Tibial artery (tissue), 4 donors: ENCODE data around the gene KLHL29.

ENCODE experiments used
- DNase-seq, 2 donors: peaks; one replicate each; pipeline ENCODE4 v3.0.0-alpha.2; 2019
- H3K27ac ChIP-seq, 2 donors: fragments of 200-600 bp; sonication (generic) in 1 of 2; 1 replicate in 1 of 2; 2 replicates in 1 of 2; pipeline ENCODE4 v1.5.1; 2018 to 2019; ENCODE audit warnings: mild to moderate bottlenecking in 1 of 2
- H3K27me3 ChIP-seq, 2 donors: fragments of 200-600 bp; sonication (generic) in 1 of 2; one replicate each; pipeline versions ENCODE4 v1.5.1 to v1.6.0; 2016 to 2019
- H3K36me3 ChIP-seq, 3 donors: fragments of 200-600 bp; sonication (generic) in 2 of 3; one replicate each; pipeline ENCODE4 v1.5.1; 2016 to 2019; ENCODE audit warnings: mild to moderate bottlenecking in 2 of 3
- H3K4me1 ChIP-seq, 4 donors: fragments of 200-600 bp; sonication (generic) in 2 of 4; 1 replicate in 3 of 4; 2 replicates in 1 of 4; pipeline ENCODE4 v1.5.1; 2016 to 2019
- H3K4me3 ChIP-seq, 2 donors: fragments of 200-600 bp; sonication (generic) in 1 of 2; 1 replicate in 1 of 2; 2 replicates in 1 of 2; pipeline ENCODE4 v1.5.1; 2018 to 2019; ENCODE audit warnings: mild to moderate bottlenecking in 2 of 2
- H3K9me3 ChIP-seq, 3 donors: fragments of 200-600 bp; sonication (generic) in 1 of 3; one replicate each; pipeline ENCODE4 v1.5.1; 2016 to 2019
- CTCF ChIP-seq, 2 experiments: fragments of 200-600 bp in 1 of 2; fragments of 450-650 bp in 1 of 2; IDR thresholded peaks; one replicate each; pipeline ENCODE4 v1.5.1; 2017 to 2019; ENCODE audit warnings: antibody characterized with exemption in 2 of 2, mild to moderate bottlenecking in 1 of 2, moderate library complexity in 1 of 2
- intact Hi-C: fragments of 100-400 bp; cut with DNase I; formaldehyde crosslinking; loops from one replicate; pipeline ENCODE4 v1.15.0; 2023; ENCODE audit warnings: low total_unique reads

Gene KLHL29

DNA sequence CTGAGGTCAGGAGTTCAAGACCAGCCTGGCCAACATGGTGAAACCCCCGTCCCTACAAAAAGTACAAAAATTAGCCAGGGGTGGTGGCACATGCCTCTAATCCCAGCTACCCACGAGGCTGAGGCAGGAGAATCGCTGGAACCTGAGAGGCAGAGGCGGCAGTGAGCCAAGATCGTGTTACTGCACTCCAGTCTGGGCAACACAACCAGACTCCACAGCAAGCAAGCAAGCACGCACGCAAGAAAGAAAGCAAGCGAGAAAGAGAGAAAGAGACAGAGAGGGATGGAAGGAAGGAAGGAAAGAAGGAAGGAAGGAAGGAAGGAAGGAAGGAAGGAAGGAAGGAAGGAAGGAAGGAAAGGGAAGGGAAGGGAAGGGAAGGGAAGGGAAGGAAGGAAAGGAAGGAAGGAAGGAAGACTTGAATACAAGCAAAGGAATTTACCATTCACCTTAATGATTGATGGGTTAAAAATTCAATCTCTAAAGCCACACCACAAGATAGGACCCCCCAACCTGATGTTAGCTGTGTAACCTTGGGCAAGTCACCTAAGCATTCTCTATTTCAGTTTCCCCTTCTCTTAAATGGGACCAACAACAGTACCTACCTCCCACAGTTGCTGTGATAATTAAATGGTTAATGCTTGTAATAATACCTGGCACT lies 360.2 kb downstream of the KLHL29 start:
- H3K27ac ChIP-seq = no peak overlapping the region
- H3K36me3 ChIP-seq = peaks cover 0 to 2% (median under 1%) of the 10 kb centered on the region in 3 donors
- intact Hi-C loops = no loop called here
- peaks cover 0 to 11% (median 4%) of the 10 kb centered on the region in 4 donors for H3K4me1 ChIP-seq
- TF ChIP-seq CTCF (IDR thresholded peaks at IDR 0.05) = no peak
- H3K4me3 ChIP-seq = no peak overlapping the region
- DNase-seq = no peak
- H3K27me3 ChIP-seq = no peaks in the 10 kb centered on the region
- H3K9me3 ChIP-seq = no peaks in the 10 kb centered on the region

GRCh38 chr2:23745726-23746105 lies 360.7 kb downstream of the KLHL29 start:
- no peak for TF ChIP-seq CTCF (IDR thresholded peaks at IDR 0.05)
- H3K9me3 ChIP-seq = no peaks in the 10 kb centered on the region
- intact Hi-C loops = no loop called here
- no peaks in the 10 kb centered on the region for H3K27me3 ChIP-seq
- no peak overlapping the region for H3K27ac ChIP-seq
- peaks cover 0 to 11% (median 4%) of the 10 kb centered on the region in 4 donors for H3K4me1 ChIP-seq
- H3K36me3 ChIP-seq = peaks cover 0 to 4% (median 3%) of the 10 kb centered on the region in 3 donors
- peak in 1 of 2 donors; percentile 51 for DNase-seq
- H3K4me3 ChIP-seq = no peak overlapping the region

DNA sequence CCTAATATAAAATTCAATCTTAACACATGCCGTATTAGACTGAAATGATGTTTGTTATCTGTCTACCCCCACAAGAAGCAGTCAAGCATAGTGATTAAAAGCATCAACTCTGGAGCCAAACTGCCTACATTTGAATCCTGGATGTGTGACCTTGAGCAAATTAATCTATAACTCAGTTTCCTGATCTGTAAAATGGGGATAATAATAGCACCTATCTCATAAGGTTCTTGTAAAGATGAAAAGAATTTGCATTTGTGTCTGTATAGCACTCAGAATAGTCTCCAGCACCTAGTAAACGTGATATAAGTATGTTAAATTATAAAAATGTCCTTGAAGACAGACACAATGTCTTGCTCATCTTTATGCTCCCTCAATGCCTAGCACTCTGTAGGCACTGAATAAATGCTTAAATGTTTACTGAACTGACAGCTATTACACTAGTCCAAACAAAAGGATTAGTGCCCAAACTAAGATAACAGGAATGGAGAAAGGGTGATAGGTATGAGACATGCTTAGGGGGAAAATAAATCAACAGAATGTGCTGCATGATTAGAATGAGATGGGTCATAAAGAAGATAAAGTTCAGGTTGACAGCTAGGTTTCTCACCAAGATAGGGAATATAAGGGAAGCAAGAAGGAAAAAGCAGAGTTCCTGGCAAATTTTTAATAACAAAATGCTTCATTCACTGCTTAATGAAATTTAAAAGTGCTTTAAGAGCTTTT lies 361.3 kb downstream of the KLHL29 start:
- H3K9me3 ChIP-seq = no peaks in the 10 kb centered on the region
- H3K4me1 ChIP-seq = peaks cover 0 to 11% (median 4%) of the 10 kb centered on the region in 4 donors
- H3K4me3 ChIP-seq = no peak overlapping the region
- DNase-seq = no peak
- no peak overlapping the region for H3K27ac ChIP-seq
- H3K36me3 ChIP-seq = peaks cover under 1 to 6% (median 5%) of the 10 kb centered on the region in 3 donors
- no peaks in the 10 kb centered on the region for H3K27me3 ChIP-seq
- intact Hi-C loops = no loop called here
- no peak for TF ChIP-seq CTCF (IDR thresholded peaks at IDR 0.05)

DNA sequence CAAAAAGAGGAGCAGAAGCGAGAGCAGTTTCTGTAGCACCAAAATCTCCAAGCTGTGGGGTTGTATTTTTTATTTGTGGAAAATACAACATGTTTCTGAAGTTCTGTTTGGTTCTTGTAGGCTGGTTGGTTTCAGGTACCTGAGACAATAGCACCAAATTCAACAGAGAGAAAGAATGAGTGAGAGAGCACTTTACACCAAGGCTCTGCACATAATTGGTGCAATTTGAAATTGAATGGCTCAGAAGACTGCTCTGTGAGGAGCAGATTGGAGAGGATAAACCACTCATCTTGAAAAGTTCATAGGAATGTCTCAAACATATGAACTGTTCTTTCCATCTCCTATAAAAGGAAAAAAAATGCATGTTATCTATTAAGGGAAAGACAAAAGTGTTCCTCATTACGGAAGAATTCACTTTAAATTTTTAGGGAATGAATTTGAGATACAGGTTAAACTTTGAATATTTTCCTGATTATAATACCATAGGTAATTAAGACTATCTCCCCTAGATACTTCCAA lies 366.8 kb downstream of the KLHL29 start:
- Histone ChIP-seq H3K36me3 (peaks cover 17 to 23% (median 20%) of the 10 kb centered on the region in 3 donors), H3K4me3 (no peak overlapping the region), H3K27me3 (no peaks in the 10 kb centered on the region), H3K4me1 (no peaks in the 10 kb centered on the region), H3K27ac (no peak overlapping the region), H3K9me3 (no peaks in the 10 kb centered on the region)
- TF ChIP-seq CTCF (IDR thresholded peaks at IDR 0.05) = no peak
- intact Hi-C loops = loop anchor here (10.0 kb wide), 1 partner anchor 387 kb away; no protein-coding TSS in a partner anchor
- DNase-seq = no peak

DNA sequence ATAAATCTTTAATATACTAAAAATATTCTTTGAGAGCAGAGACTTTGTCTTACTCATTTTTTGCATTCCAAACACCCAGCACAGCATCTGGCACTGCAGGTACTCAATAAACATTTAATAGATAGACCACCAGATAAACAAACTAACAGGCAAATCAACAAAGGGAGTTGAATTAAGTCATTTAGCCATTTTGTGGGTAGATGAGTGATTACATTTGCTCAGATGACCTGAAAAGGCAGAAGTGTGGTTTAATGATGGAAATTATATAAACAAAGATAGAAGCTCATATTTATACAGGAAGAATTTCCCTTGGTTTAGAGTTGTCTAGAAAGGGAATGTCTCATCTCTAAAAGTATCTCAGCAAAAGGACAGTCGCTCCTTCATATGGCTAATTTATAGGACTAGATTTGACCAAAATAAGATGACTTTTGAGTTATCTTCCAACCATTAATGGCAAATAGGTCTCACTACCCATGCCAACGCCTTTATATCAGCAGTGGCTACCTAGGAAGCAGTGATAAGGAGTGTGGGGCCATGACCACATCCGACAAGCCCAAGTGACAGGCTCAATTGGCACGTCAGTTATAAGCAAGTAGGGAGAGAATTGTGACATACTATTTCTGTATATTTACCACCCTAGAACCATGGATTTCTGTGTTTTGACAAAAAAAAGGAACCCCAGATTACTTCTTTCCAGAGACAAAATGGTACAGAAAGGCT lies 368.5 kb downstream of the KLHL29 start:
- TF ChIP-seq CTCF (IDR thresholded peaks at IDR 0.05) = no peak
- Histone ChIP-seq H3K4me1 (no peaks in the 10 kb centered on the region), H3K4me3 (no peak overlapping the region), H3K27me3 (no peaks in the 10 kb centered on the region), H3K27ac (no peak overlapping the region), H3K36me3 (peaks cover 23 to 29% (median 28%) of the 10 kb centered on the region in 3 donors), H3K9me3 (no peaks in the 10 kb centered on the region)
- DNase-seq = no peak
- intact Hi-C loops = loop anchor here (10.0 kb wide), 1 partner anchor 389 kb away; no protein-coding TSS in a partner anchor
